ENCODE results near the gene CFI. TPM values are rescaled to one million over a fixed set of nuclear protein-coding genes. Genes with fewer than 3 reads are reported as not detected.

The CFI gene
- total RNA-seq, 4 donors from 2014 or later: 48.4 to 141 (median 72.9) TPM

- H3K36me3 ChIP-seq: no peaks in the 10 kb centered on the region
- no peaks in the 10 kb centered on the region for H3K27me3 ChIP-seq
- H3K4me3 ChIP-seq: no peak overlapping the region
- intact Hi-C loops (cut with DNase I; ENCODE audit: low total_unique reads): no loop called here
- no peak overlapping the region for H3K27ac ChIP-seq
- H3K9me3 ChIP-seq: no peaks in the 10 kb centered on the region
- no peak for DNase-seq
- TF ChIP-seq POLR2A (IDR thresholded peaks at IDR 0.05): no peak
- TF ChIP-seq, protein P1, sequence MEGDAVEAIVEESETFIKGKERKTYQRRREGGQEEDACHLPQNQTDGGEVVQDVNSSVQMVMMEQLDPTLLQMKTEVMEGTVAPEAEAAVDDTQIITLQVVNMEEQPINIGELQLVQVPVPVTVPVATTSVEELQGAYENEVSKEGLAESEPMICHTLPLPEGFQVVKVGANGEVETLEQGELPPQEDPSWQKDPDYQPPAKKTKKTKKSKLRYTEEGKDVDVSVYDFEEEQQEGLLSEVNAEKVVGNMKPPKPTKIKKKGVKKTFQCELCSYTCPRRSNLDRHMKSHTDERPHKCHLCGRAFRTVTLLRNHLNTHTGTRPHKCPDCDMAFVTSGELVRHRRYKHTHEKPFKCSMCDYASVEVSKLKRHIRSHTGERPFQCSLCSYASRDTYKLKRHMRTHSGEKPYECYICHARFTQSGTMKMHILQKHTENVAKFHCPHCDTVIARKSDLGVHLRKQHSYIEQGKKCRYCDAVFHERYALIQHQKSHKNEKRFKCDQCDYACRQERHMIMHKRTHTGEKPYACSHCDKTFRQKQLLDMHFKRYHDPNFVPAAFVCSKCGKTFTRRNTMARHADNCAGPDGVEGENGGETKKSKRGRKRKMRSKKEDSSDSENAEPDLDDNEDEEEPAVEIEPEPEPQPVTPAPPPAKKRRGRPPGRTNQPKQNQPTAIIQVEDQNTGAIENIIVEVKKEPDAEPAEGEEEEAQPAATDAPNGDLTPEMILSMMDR (IDR thresholded peaks at IDR 0.05): no peak
- H3K4me1 ChIP-seq: no peaks in the 10 kb centered on the region
Observed at GRCh38 chr4:109751852-109752251, 49.9 kb downstream of the CFI start.

- Histone ChIP-seq H3K4me3 (no peak overlapping the region), H3K27ac (no peak overlapping the region), H3K4me1 (no peaks in the 10 kb centered on the region), H3K27me3 (no peaks in the 10 kb centered on the region), H3K9me3 (no peaks in the 10 kb centered on the region), H3K36me3 (no peaks in the 10 kb centered on the region)
- TF ChIP-seq POLR2A (IDR thresholded peaks at IDR 0.05): no peak
- TF ChIP-seq, protein P1 (IDR thresholded peaks at IDR 0.05): no peak
- no peak for DNase-seq
- intact Hi-C loops (cut with DNase I; ENCODE audit: low total_unique reads): no loop called here
Observed at GRCh38 chr4:109750652-109751244, 51.1 kb downstream of the CFI start.

DNA sequence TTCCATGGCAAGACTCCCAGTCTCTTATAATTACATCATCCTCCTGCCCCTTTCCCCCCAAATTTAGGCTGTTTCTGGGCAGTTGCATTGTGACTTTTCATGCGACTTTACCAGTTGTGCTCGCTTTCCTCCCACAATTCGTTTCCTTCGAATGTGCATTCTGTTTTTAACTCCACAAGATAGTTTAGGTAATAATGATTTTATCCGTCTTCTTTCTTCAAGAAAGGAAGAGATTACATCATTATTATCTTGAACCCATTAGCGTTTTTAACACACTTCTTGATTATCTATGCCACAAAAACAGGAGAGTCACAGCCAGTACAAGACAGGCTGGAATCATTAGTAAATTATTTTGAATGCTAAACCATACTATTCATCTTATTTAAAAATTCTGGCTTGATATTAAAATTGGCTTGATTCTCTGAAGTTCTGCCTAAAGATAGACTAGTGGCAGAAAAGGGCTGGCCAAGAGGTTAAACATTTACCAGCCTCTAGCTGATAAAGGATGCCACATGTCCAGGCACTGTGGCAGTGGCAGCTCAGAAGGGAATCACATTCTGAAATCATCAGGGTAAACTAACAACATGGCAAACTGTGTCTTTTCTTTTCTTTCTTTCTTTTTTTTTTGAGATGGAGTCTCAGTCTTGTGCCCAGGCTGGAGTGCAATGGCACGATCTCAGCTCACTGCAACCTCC is 52.3 kb downstream of the CFI start:
- Histone ChIP-seq H3K27me3 (no peaks in the 10 kb centered on the region), H3K27ac (no peak overlapping the region), H3K4me1 (no peaks in the 10 kb centered on the region), H3K36me3 (no peaks in the 10 kb centered on the region), H3K4me3 (no peak overlapping the region), H3K9me3 (no peaks in the 10 kb centered on the region)
- intact Hi-C loops (cut with DNase I; ENCODE audit: low total_unique reads): no loop called here
- no peak for TF ChIP-seq POLR2A (IDR thresholded peaks at IDR 0.05)
- TF ChIP-seq, protein P1 (IDR thresholded peaks at IDR 0.05): no peak
- DNase-seq: no peak

DNA sequence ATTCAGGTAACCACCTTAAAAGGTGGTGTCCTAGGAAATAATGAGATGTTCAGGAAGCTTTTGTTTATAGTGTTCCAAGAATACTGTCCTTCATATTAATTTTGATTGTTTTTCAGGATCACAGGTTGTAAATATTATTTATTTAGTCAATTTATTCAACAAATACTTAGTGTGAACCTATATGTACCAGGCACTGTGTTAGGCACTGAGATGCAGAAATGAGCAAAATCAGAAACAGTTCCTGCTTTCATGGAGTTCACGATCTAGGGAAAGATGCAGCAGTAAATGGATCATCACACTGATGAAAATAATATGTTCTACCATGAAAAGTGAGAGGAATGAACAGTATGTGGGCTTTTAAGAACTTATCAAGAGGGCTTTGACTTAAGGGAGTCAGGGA is 53.7 kb downstream of the CFI start:
- H3K9me3 ChIP-seq: no peaks in the 10 kb centered on the region
- no peak overlapping the region for H3K4me3 ChIP-seq
- TF ChIP-seq, protein P1 (IDR thresholded peaks at IDR 0.05): no peak
- no peak for TF ChIP-seq POLR2A (IDR thresholded peaks at IDR 0.05)
- intact Hi-C loops (cut with DNase I; ENCODE audit: low total_unique reads): no loop called here
- no peaks in the 10 kb centered on the region for H3K4me1 ChIP-seq
- no peak for DNase-seq
- H3K27ac ChIP-seq: no peak overlapping the region
- no peaks in the 10 kb centered on the region for H3K36me3 ChIP-seq
- H3K27me3 ChIP-seq: no peaks in the 10 kb centered on the region

DNA sequence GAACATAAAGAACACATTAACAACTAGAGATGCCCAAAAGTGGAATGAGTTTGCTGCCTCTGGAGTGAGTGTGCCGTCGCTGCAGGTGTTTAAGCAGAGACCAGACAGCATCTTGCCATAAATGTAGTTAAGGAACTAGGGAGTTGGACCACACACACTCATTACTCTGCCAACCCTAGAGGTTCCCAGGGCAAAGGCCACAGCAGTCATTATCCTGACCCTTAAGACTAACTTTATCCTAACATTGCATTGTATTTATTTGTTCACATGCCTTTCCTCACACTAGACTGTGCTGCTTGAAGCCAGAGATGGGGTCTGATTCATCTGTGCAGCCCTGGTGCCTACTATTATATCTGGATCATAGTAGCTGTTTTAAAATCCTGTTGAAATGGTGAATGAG is 55.1 kb downstream of the CFI start:
- Histone ChIP-seq H3K4me1 (no peaks in the 10 kb centered on the region), H3K9me3 (no peaks in the 10 kb centered on the region), H3K27ac (no peak overlapping the region), H3K36me3 (no peaks in the 10 kb centered on the region), H3K4me3 (no peak overlapping the region), H3K27me3 (no peaks in the 10 kb centered on the region)
- no peak for DNase-seq
- no peak for TF ChIP-seq POLR2A (IDR thresholded peaks at IDR 0.05)
- TF ChIP-seq, protein P1 (IDR thresholded peaks at IDR 0.05): no peak
- intact Hi-C loops (cut with DNase I; ENCODE audit: low total_unique reads): no loop called here
